RWPE1 (cell line): ENCODE measurements around the gene PYGL.
"Not testable (repeated sequence)": the region's sequence is repeated elsewhere in the genome, so short reads cannot be mapped to it uniquely, and the experiment has no call there.

Experiments used
- CTCF ChIA-PET: fragments of 350-600 bp; sonication (Branson Sonifier 250); formaldehyde crosslinking; extraction: SDS; loops from one replicate; lab custom pipeline; 2021; lab: Yijun Ruan, JAX
- POLR2A ChIA-PET: fragments of 400-600 bp; formaldehyde crosslinking; extraction: SDS; loops from one replicate; lab custom pipeline; 2020; ENCODE audit warnings: antibody characterized with exemption; ENCODE audit not compliant: low non-redundant PET; lab: Yijun Ruan, JAX
- DNase-seq: peaks from one replicate; pipeline ENCODE4 v3.0.0; 2012; ENCODE audit warnings: low spot score
- H3K27ac ChIP-seq: fragments of 450-650 bp; 2 replicates; pipeline ENCODE4 v1.5.1; 2017
- TF ChIP-seq, protein P1 (sequence below): fragments of 450-650 bp; conservative IDR thresholded peaks from 2 replicates; pipeline ENCODE4 v1.5.1; 2017; ENCODE audit warnings: low read depth, mild to moderate bottlenecking

PYGL gene

DNA sequence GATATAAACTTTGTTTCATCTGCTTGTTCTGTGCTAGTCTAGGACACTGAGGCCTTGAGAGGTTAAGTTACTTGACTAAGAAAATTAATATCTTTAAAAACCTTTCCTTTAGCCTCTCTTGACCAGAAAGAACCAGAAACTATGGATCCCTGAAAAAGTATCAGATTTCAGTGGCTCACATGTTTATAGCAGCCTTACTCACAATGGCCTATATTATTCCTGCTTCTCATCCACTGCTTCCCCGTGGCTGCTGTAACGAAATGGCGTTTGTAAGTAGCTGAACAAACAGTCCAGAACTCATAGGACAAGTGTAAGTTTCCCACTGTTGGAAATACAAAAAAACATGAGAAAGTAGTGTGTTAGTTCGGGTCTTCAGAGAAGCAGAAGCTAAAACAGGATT, 3.2 kb upstream of the PYGL start:
- 0 out of 2 replicates have a peak overlapping the region, but pooled peaks have one; percentile 20 for H3K27ac ChIP-seq
- ChIA-PET CTCF (no interaction called here), POLR2A (no interaction called here)
- DNase-seq = no peak
- TF ChIP-seq, protein P1, sequence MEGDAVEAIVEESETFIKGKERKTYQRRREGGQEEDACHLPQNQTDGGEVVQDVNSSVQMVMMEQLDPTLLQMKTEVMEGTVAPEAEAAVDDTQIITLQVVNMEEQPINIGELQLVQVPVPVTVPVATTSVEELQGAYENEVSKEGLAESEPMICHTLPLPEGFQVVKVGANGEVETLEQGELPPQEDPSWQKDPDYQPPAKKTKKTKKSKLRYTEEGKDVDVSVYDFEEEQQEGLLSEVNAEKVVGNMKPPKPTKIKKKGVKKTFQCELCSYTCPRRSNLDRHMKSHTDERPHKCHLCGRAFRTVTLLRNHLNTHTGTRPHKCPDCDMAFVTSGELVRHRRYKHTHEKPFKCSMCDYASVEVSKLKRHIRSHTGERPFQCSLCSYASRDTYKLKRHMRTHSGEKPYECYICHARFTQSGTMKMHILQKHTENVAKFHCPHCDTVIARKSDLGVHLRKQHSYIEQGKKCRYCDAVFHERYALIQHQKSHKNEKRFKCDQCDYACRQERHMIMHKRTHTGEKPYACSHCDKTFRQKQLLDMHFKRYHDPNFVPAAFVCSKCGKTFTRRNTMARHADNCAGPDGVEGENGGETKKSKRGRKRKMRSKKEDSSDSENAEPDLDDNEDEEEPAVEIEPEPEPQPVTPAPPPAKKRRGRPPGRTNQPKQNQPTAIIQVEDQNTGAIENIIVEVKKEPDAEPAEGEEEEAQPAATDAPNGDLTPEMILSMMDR = no peak

DNA sequence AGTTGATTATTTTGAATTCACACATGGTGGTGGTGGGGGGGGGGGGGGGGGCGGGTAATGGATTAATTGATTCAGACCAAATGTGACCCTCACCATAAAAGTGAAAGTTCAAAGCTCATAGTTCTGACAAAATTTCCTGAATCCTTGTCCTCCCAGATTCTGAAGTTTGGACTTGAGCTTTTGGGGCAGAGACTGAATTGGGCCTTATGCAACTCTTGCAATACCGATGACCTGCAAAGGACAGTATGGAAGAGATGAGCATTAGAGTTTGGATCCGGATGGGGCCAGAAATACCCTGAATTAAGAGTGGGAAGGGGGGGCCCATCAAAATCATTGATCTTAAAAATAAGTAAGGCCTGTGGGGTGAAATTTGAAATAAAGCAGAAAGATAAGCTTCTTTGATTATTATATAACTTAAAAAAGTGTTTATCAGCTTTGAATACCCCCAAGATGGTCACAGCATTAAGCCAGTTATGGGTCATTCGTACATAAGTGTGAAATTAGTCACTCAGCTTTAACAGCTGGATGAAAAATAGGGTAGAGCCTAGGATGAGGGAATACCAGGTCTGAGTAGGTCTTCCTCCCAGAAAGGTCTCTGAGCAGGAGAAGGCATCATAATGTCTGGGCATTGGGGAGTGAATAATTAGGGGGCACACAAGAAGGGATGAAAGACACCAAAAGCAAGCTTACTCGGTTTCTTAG, 2.1 kb upstream of the PYGL start:
- H3K27ac ChIP-seq = no peak overlapping the region
- no peak for DNase-seq
- TF ChIP-seq, protein P1 = no peak
- CTCF ChIA-PET = interaction anchor here (1.1 kb wide), 1 partner anchor 101 kb away, joined by 5 read pairs; no protein-coding TSS in a partner anchor
- POLR2A ChIA-PET = no interaction called here

- POLR2A ChIA-PET = interaction anchor here (0.7 kb wide), 1 partner anchor 11 kb away, joined by 5 read pairs; no protein-coding TSS in a partner anchor
- peak overlapping the region; percentile 93 for H3K27ac ChIP-seq
- DNase-seq = peak; percentile 69
- TF ChIP-seq, protein P1 = no peak
- CTCF ChIA-PET = interaction anchor here (0.6 to 1.4 kb wide), 5 partner anchors 25 to 689 kb away, joined by 3 to 4 read pairs (median 3); no protein-coding TSS in a partner anchor
Observed at GRCh38 chr14:50944647-50945413, 547 bp upstream of the PYGL start.

DNA sequence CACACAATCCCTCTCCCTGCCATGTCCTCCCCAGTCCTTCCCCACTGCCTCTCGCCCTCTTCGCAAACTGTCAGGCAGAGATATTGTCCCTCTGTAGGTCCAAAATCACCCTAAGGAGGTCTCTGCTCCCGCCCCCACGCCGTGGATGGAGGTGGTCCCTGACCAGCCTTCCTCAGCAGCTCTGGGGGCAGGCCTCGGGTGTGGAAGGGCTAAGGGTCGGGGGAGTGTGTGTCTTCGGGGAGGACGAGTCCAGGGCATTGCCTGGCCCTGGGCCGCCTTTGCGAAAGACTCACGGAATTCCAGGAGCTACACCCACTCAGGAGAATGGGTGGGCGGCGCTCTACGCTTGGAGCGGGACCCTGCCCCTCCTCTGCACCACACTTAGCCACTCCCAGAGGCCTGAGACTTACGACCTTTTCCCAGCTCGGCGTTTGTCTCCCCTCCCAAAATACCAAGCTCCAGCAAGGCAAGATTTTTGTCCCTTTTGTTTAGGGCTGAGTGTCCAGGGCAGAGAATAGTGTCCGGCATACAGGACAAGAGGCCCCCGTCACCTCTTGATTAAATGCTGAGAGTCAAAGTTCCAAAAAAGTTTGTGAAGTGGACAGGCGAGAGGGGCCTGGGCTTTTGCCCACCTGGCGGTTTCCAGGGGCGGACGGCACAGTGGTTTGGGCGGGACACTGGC, 881 bp downstream of the PYGL start:
- H3K27ac ChIP-seq = peak overlapping the region; percentile 93
- ChIA-PET CTCF (interaction anchor here (1.4 kb wide), 1 partner anchor 12 kb away, joined by 6 read pairs; no protein-coding TSS in a partner anchor), POLR2A (no interaction called here)
- TF ChIP-seq, protein P1 = no peak
- DNase-seq = peak; percentile 48

GRCh38 chr14:50941638-50942037, 2.6 kb downstream of the PYGL start:
- peak overlapping the region; percentile 14; the same call in 1 of the 2 replicates for H3K27ac ChIP-seq
- DNase-seq, POLR2A ChIA-PET, CTCF ChIA-PET: not testable (repeated sequence)

- peak overlapping the region; percentile 14; the same call in 1 of the 2 replicates for H3K27ac ChIP-seq
- DNase-seq = no peak
- TF ChIP-seq, protein P1 = no peak
- CTCF ChIA-PET = interaction anchor here (0.6 to 0.7 kb wide), 2 partner anchors 78 to 79 kb away, joined by 3 to 4 read pairs; no protein-coding TSS in a partner anchor
- POLR2A ChIA-PET = no interaction called here
Observed at GRCh38 chr14:50941151-50941550, 3.1 kb downstream of the PYGL start.
